Osteocyte (in vitro differentiated cells): ENCODE data around the gene DOK4. TPM values are rescaled to one million over a fixed set of nuclear protein-coding genes. Genes with fewer than 3 reads are reported as not detected.

ENCODE experiments used
- DNase-seq: peaks from one replicate; pipeline ENCODE4 v3.0.0; 2021; ENCODE audit warnings: mixed read lengths; ENCODE audit not compliant: unreplicated experiment; ENCODE audit errors: extremely low spot score
- H3K27ac Mint-ChIP-seq: one replicate; pipeline ENCODE4 v1.8.0; 2021; ENCODE audit warnings: mild to moderate bottlenecking, mixed read lengths; ENCODE audit not compliant: unreplicated experiment
- H3K27me3 Mint-ChIP-seq: one replicate; pipeline ENCODE4 v1.8.0; 2021; ENCODE audit warnings: mixed read lengths; ENCODE audit not compliant: unreplicated experiment
- H3K36me3 Mint-ChIP-seq: one replicate; pipeline ENCODE4 v1.8.0; 2021; ENCODE audit warnings: mixed read lengths; ENCODE audit not compliant: unreplicated experiment
- H3K4me1 Mint-ChIP-seq: one replicate; pipeline ENCODE4 v1.8.0; 2021; ENCODE audit warnings: mixed read lengths; ENCODE audit not compliant: unreplicated experiment
- H3K4me3 Mint-ChIP-seq: one replicate; pipeline ENCODE4 v1.8.0; 2021; ENCODE audit warnings: mild to moderate bottlenecking, moderate library complexity, mixed read lengths; ENCODE audit not compliant: unreplicated experiment
- H3K9me3 Mint-ChIP-seq: one replicate; pipeline ENCODE4 v1.8.0; 2021; ENCODE audit warnings: mixed read lengths; ENCODE audit not compliant: unreplicated experiment
- CTCF ChIP-seq: fragments of 200-600 bp; sonication (generic); IDR thresholded peaks from 2 replicates; pipeline ENCODE4 v1.5.0; 2021; ENCODE audit warnings: antibody characterized with exemption, mild to moderate bottlenecking, moderate library complexity
- total RNA-seq: library from RNA; stranded (reverse); gene quantifications from 2 replicates; pipeline ENCODE4 v1.2.1, GENCODE V29; 2021

Gene DOK4
- total RNA-seq, 1 donor from 2014 or later = 22.5 TPM

- H3K27me3 Mint-ChIP-seq = no peaks in the 10 kb centered on the region
- no peaks in the 10 kb centered on the region for H3K9me3 Mint-ChIP-seq
Measured at GRCh38 chr16:57518922-57519321, 32.6 kb upstream of the DOK4 start.

GRCh38 chr16:57518520-57518919 lies 32.2 kb upstream of the DOK4 start:
- Mint-ChIP-seq H3K27me3 (no peaks in the 10 kb centered on the region), H3K27ac (no peak overlapping the region), H3K4me1 (peaks cover 2% of the 10 kb centered on the region), H3K36me3 (peaks cover 21% of the 10 kb centered on the region), H3K9me3 (no peaks in the 10 kb centered on the region), H3K4me3 (no peak overlapping the region)
- no peak for TF ChIP-seq CTCF
- DNase-seq = no peak

More at GRCh38 chr16:57518922-57519321, 32.6 kb upstream of the DOK4 start:
- H3K36me3 Mint-ChIP-seq = peaks cover 20% of the 10 kb centered on the region
- no peak for DNase-seq
- H3K4me1 Mint-ChIP-seq = no peaks in the 10 kb centered on the region
- H3K4me3 Mint-ChIP-seq = no peak overlapping the region
- TF ChIP-seq CTCF = no peak
- H3K27ac Mint-ChIP-seq = no peak overlapping the region

- no peak for TF ChIP-seq CTCF
- Mint-ChIP-seq H3K27ac (no peak overlapping the region), H3K4me3 (no peak overlapping the region), H3K9me3 (no peaks in the 10 kb centered on the region), H3K4me1 (peaks cover 7% of the 10 kb centered on the region), H3K27me3 (no peaks in the 10 kb centered on the region), H3K36me3 (peaks cover 26% of the 10 kb centered on the region)
- no peak for DNase-seq
Measured at GRCh38 chr16:57517397-57518367, 31.4 kb upstream of the DOK4 start.

- peaks cover 29% of the 10 kb centered on the region for H3K36me3 Mint-ChIP-seq
- peaks cover 7% of the 10 kb centered on the region for H3K4me1 Mint-ChIP-seq
- DNase-seq = no peak
- no peaks in the 10 kb centered on the region for H3K27me3 Mint-ChIP-seq
- no peak overlapping the region for H3K27ac Mint-ChIP-seq
- no peak overlapping the region for H3K4me3 Mint-ChIP-seq
- no peak for TF ChIP-seq CTCF
- H3K9me3 Mint-ChIP-seq = no peaks in the 10 kb centered on the region
Measured at GRCh38 chr16:57516773-57517172, 30.5 kb upstream of the DOK4 start.

GRCh38 chr16:57516176-57516725 lies 30.0 kb upstream of the DOK4 start:
- Mint-ChIP-seq H3K36me3 (peaks cover 31% of the 10 kb centered on the region), H3K4me1 (peaks cover 7% of the 10 kb centered on the region), H3K9me3 (no peaks in the 10 kb centered on the region), H3K27ac (no peak overlapping the region), H3K4me3 (no peak overlapping the region), H3K27me3 (no peaks in the 10 kb centered on the region)
- DNase-seq = no peak
- TF ChIP-seq CTCF = no peak
